NCI-H524 (cell line): ENCODE measurements around the gene TNF.

Experiments
- DNase-seq, 2 experiments: peaks; one replicate each; lab custom pipeline; 2025; lab: John Stamatoyannopoulos, UW

The TNF gene

GRCh38 chr6:31575335-31575901 lies at the start of gene TNF:
Gene TNF (plus strand): TSS chr6:31575565. CDS start chr6:31575742, 177 bp downstream.
- DNase-seq: no peak

- no peak for DNase-seq
Observed at GRCh38 chr6:31525932-31526591, 49.3 kb upstream of the TNF start.

- no peak for DNase-seq
Observed at GRCh38 chr6:31528307-31528777, 47.0 kb upstream of the TNF start.

GRCh38 chr6:31528821-31529328 lies 46.5 kb upstream of the TNF start, which contains the start of gene MCCD1:
Gene MCCD1 (plus strand): TSS chr6:31528962. CDS start chr6:31529015, 53 bp downstream.
- no peak for DNase-seq

GRCh38 chr6:31529329-31530150 lies 45.8 kb upstream of the TNF start:
- DNase-seq: no peak

GRCh38 chr6:31530659-31531058 lies 44.7 kb upstream of the TNF start:
- DNase-seq: no peak

- DNase-seq: no peak
Observed at GRCh38 chr6:31531162-31531561, 44.2 kb upstream of the TNF start.

GRCh38 chr6:31531771-31532643 lies 43.4 kb upstream of the TNF start:
- DNase-seq: no peak

- DNase-seq: no peak
Observed at GRCh38 chr6:31532644-31533454, 42.5 kb upstream of the TNF start.

- DNase-seq: no peak
Observed at GRCh38 chr6:31533455-31533841, 41.9 kb upstream of the TNF start.

- no peak for DNase-seq
Observed at GRCh38 chr6:31534011-31534410, 41.4 kb upstream of the TNF start.

- DNase-seq: no peak
Observed at GRCh38 chr6:31534521-31535040, 40.8 kb upstream of the TNF start.

- DNase-seq: no peak
Observed at GRCh38 chr6:31535538-31536324, 39.6 kb upstream of the TNF start.

- no peak for DNase-seq
Observed at GRCh38 chr6:31538805-31539400, 36.5 kb upstream of the TNF start.

GRCh38 chr6:31540640-31541039 lies 34.7 kb upstream of the TNF start:
- no peak for DNase-seq

- DNase-seq: peak; percentile 5 to 31
Observed at GRCh38 chr6:31541059-31541657, 34.2 kb upstream of the TNF start.

GRCh38 chr6:31541658-31542521 lies 33.5 kb upstream of the TNF start, which contains the start of gene DDX39B:
Gene DDX39B (minus strand): TSS chr6:31542003. CDS start chr6:31540532, 1,471 bp downstream.
- DNase-seq: peak; percentile 96

- no peak for DNase-seq
Observed at GRCh38 chr6:31543639-31544038, 31.7 kb upstream of the TNF start.
